Cardiac fibroblast (primary cell): ENCODE measurements around the gene OSBPL9.
"Not testable (repeated sequence)": the region's sequence is repeated elsewhere in the genome, so short reads cannot be mapped to it uniquely, and the experiment has no call there.

Experiments
- DNase-seq, 2 donors: peaks; one replicate each; pipeline versions ENCODE4 v3.0.0 to v3.0.0-alpha.2; 2010; ENCODE audit warnings: low read depth in 2 of 2
- H3K4me3 ChIP-seq, 2 donors: replicated peaks in 1 of 2; 1 replicate in 1 of 2; 2 replicates in 1 of 2; pipeline ENCODE4 v1.5.1; 2011; ENCODE audit warnings: low read depth in 2 of 2, low read length in 2 of 2, mild to moderate bottlenecking in 2 of 2, moderate library complexity in 1 of 2
- CTCF ChIP-seq: IDR thresholded peaks from one replicate; pipeline ENCODE4 v1.5.1; 2011; ENCODE audit warnings: low read depth, mild to moderate bottlenecking, low read length, inconsistent platforms

Gene OSBPL9

GRCh38 chr1:51818487-51818886 lies 201.6 kb downstream of the OSBPL9 start:
- DNase-seq, result no peak
- no peak overlapping the region for H3K4me3 ChIP-seq
- no peak for TF ChIP-seq CTCF

- not testable (repeated sequence) for H3K4me3 ChIP-seq, DNase-seq
Measured at GRCh38 chr1:51819021-51819420, 202.1 kb downstream of the OSBPL9 start.

GRCh38 chr1:51819810-51820209 lies 202.9 kb downstream of the OSBPL9 start:
- TF ChIP-seq CTCF, result no peak
- DNase-seq, result peak in 1 of 2 donors; percentile 5
- no peak overlapping the region for H3K4me3 ChIP-seq

GRCh38 chr1:51829058-51829457 lies 212.2 kb downstream of the OSBPL9 start:
- no peak for DNase-seq
- H3K4me3 ChIP-seq, result no peak overlapping the region
- no peak for TF ChIP-seq CTCF

- TF ChIP-seq CTCF, result no peak
- peak in 1 of 2 donors; percentile 36 for DNase-seq
- H3K4me3 ChIP-seq, result no peak overlapping the region
Measured at GRCh38 chr1:51833700-51834099, 216.8 kb downstream of the OSBPL9 start.

- DNase-seq, result no peak
- TF ChIP-seq CTCF, result no peak
- no peak overlapping the region for H3K4me3 ChIP-seq
Measured at GRCh38 chr1:51837243-51837642, 220.4 kb downstream of the OSBPL9 start.
